HCT116 (cell line): ENCODE data around the gene UBE3B. TPM values are rescaled to one million over a fixed set of nuclear protein-coding genes. Genes with fewer than 3 reads are reported as not detected.

Source experiments
- ATAC-seq: fragments of 200-7000 bp; cut with Tn5 transposase; 2 replicates; pipeline ENCODE4 v1.9.1; 2020; ENCODE audit warnings: mild to moderate bottlenecking, moderate library complexity
- BruUV-seq: library from RNA; stranded (reverse); fragments of 400-500 nt; replicated peaks from 2 replicates; lab custom pipeline; 2021; lab: Mats Ljungman, UMichigan
- CTCF ChIA-PET: fragments of 300-600 bp; sonication (Branson Sonifier 250); formaldehyde crosslinking; loops from one replicate; lab custom pipeline; 2021; ENCODE audit warnings: antibody characterized with exemption; lab: Charles Lee
- POLR2A ChIA-PET: fragments of 300-600, 350-600 bp; sonication (Branson Sonifier 250); formaldehyde crosslinking; loops from one replicate; lab custom pipeline; 2021; ENCODE audit warnings: antibody characterized with exemption; lab: Charles Lee
- RAD21 ChIA-PET, 2 experiments: fragments of 300-600 bp; sonication (Branson Sonifier 250); formaldehyde crosslinking; loops; one replicate each; lab custom pipeline; 2023; ENCODE audit warnings: low total read pairs in 2 of 2; ENCODE audit not compliant: uncharacterized antibody in 2 of 2, unreplicated experiment in 2 of 2, low non-redundant PET in 1 of 2; lab: Charles Lee
- DNase-seq: peaks from one replicate; pipeline ENCODE4 v3.0.0-alpha.2; 2010; ENCODE audit warnings: low read depth, low spot score
- H2AFZ ChIP-seq: fragments of 200-600 bp; shearing (Covaris generic), sonication (generic); 2 replicates; pipeline ENCODE4 v1.6.1; 2017; ENCODE audit warnings: low read depth, mixed run types, mixed read lengths, antibody characterized with exemption, low read length; ENCODE audit not compliant: poor library complexity, severe bottlenecking
- H3K27ac ChIP-seq: 2 replicates; pipeline ENCODE4 v1.5.1; 2012; ENCODE audit warnings: low read depth, low read length
- H3K27me3 ChIP-seq: fragments of 200-600 bp; sonication (generic); 2 replicates; pipeline ENCODE4 v1.6.1; 2016; ENCODE audit warnings: mixed run types, low read length, mixed read lengths; ENCODE audit not compliant: insufficient read depth
- H3K36me3 ChIP-seq, 2 experiments: fragments of 200-500 bp in 1 of 2; fragments of 200-600 bp in 1 of 2; sonication (Bioruptor generic) in 1 of 2; sonication (generic) in 1 of 2; 2 replicates each; pipeline versions ENCODE4 v1.5.1 to v1.6.1; 2014 to 2016; ENCODE audit warnings: low read length in 2 of 2, inconsistent platforms in 1 of 2, mixed read lengths in 1 of 2, mixed run types in 1 of 2; ENCODE audit not compliant: insufficient read depth in 2 of 2, control insufficient read depth in 1 of 2
- H3K4me1 ChIP-seq, 2 experiments: fragments of 200-600 bp in 1 of 2; sonication (generic) in 1 of 2; 2 replicates each; pipeline versions ENCODE4 v1.5.1 to v1.6.1; 2012 to 2017; ENCODE audit warnings: low read length in 2 of 2, inconsistent platforms in 1 of 2, mild to moderate bottlenecking in 1 of 2, mixed read lengths in 1 of 2, mixed run types in 1 of 2, moderate library complexity in 1 of 2; ENCODE audit not compliant: insufficient read depth in 2 of 2, control insufficient read depth in 1 of 2
- H3K4me2 ChIP-seq: fragments of 200-600 bp; sonication (generic); 2 replicates; pipeline ENCODE4 v1.6.1; 2017; ENCODE audit warnings: mixed run types, low read length, mixed read lengths
- H3K4me3 ChIP-seq, 2 experiments: fragments of 200-600 bp in 1 of 2; sonication (generic) in 1 of 2; replicated peaks in 1 of 2; 2 replicates each; pipeline ENCODE4 v1.5.1; 2011 to 2016; ENCODE audit warnings: low read length in 2 of 2, control low read depth in 1 of 2, low read depth in 1 of 2, mild to moderate bottlenecking in 1 of 2, mixed read lengths in 1 of 2, mixed run types in 1 of 2
- H3K79me2 ChIP-seq: fragments of 200-600 bp; sonication (generic); 2 replicates; pipeline ENCODE4 v1.6.1; 2017; ENCODE audit warnings: mild to moderate bottlenecking, mixed run types, low read length, moderate library complexity, mixed read lengths; ENCODE audit not compliant: insufficient read depth
- H3K9ac ChIP-seq: fragments of 200-600 bp; sonication (generic); 2 replicates; pipeline ENCODE4 v1.6.1; 2016; ENCODE audit warnings: low read length, mixed read lengths
- H3K9me2 ChIP-seq: fragments of 200-600 bp; sonication (generic), shearing (Covaris generic); 2 replicates; pipeline ENCODE4 v1.6.1; 2017; ENCODE audit warnings: mixed run types, mild to moderate bottlenecking, moderate library complexity; ENCODE audit not compliant: insufficient read depth
- H3K9me3 ChIP-seq, 2 experiments: fragments of 200-500 bp in 1 of 2; fragments of 200-600 bp in 1 of 2; sonication (Bioruptor generic) in 1 of 2; sonication (generic) in 1 of 2; 2 replicates each; pipeline ENCODE4 v1.6.1; 2014 to 2017; ENCODE audit warnings: low read length in 2 of 2, mixed read lengths in 2 of 2, inconsistent platforms in 1 of 2, low read depth in 1 of 2, mild to moderate bottlenecking in 1 of 2, mixed run types in 1 of 2, moderate library complexity in 1 of 2; ENCODE audit not compliant: control insufficient read depth in 1 of 2, insufficient read depth in 1 of 2
- H4K20me1 ChIP-seq: fragments of 200-600 bp; sonication (generic), shearing (Covaris generic); 2 replicates; pipeline ENCODE4 v1.6.1; 2017; ENCODE audit warnings: mixed run types, mild to moderate bottlenecking, moderate library complexity; ENCODE audit not compliant: insufficient read depth
- CEBPB ChIP-seq: IDR thresholded peaks from 2 replicates; pipeline ENCODE4 v1.6.1; 2012; ENCODE audit warnings: low read depth
- RAD21 ChIP-seq: IDR thresholded peaks from 2 replicates; pipeline ENCODE4 v1.6.1; 2012; ENCODE audit warnings: low read depth, mild to moderate bottlenecking
- SIN3A ChIP-seq: IDR thresholded peaks from 2 replicates; pipeline ENCODE4 v1.6.1; 2012; ENCODE audit warnings: low read depth
- SP1 ChIP-seq: IDR thresholded peaks from 2 replicates; pipeline ENCODE4 v1.6.1; 2012; ENCODE audit warnings: low read depth
- SRF ChIP-seq: IDR thresholded peaks from 2 replicates; pipeline ENCODE4 v1.6.1; 2012; ENCODE audit warnings: low read depth
- intact Hi-C: fragments of 100-400 bp; cut with micrococcal nuclease; formaldehyde crosslinking; loops from 2 replicates; pipeline ENCODE4 v1.10.0; 2022
- total RNA-seq: library from RNA; stranded (reverse); gene quantifications from one replicate; pipeline ENCODE4 v1.2.1, GENCODE V29; 2021; ENCODE audit not compliant: unreplicated experiment
- TF ChIP-seq, protein P1 (sequence below): IDR thresholded peaks from 2 replicates; pipeline ENCODE4 v1.6.1; 2012; ENCODE audit warnings: low read depth

UBE3B gene
- total RNA-seq, 1 experiment from 2014 or later, result 28.9 TPM

DNA sequence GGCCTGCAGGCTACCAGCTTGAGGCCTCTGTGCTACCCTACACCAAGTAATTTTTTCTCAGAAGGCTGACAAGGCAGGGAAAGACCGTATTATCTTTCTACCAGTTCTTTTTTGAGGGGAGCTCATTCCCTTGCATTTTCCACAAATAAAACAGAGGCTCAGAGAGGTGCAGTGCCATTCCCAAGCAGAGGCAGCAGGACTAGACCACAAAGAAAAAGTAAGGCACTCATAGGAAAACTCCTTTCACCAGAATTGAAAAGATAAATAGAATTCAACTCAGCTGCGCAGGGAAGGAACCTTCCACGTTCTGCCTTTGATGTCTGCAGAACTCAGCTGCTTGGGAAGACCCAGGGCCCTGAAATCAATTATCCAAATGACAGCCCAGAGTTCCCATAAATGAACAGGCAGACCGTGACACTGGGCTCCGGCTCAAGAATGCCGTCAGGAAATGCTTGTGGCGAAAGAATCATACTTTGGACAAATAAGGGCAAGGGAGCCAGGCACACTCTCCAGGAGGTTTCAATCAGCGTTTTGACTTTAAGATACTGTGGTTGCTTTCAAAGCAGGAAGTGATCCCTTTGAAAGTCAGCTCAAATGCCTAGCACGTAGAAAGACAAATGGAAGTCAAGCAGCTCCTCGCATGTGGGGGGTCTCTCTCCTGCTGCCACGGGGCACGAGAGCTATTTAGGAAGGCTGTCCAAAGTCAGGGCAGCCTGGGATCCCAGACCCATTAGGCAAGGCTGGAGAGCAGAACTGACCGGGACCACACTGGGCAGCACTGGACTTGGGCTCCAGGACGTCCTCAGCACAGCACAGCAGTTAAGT, 14.4 kb upstream of the UBE3B start:
- ATAC-seq, result peak; percentile 91
- H2AFZ ChIP-seq, result no peak overlapping the region
- ChIA-PET POLR2A (no interaction called here), RAD21 (interaction anchor here in 1 of 2 experiments (0.8 kb wide), 1 partner anchor 30 kb away, joined by 3 read pairs; no protein-coding TSS in a partner anchor), CTCF (interaction anchor here (0.9 to 1.1 kb wide), 2 partner anchors 30 to 35 kb away, joined by 3 to 4 read pairs; no protein-coding TSS in a partner anchor)
- peak overlapping the region; percentile 37 for H3K9ac ChIP-seq
- peaks cover 39 to 44% of the 10 kb centered on the region in 2 experiments for H3K4me1 ChIP-seq
- H3K36me3 ChIP-seq, result peaks cover 11 to 12% of the 10 kb centered on the region in 2 experiments; a peak in 3 of 4 replicates
- intact Hi-C loops, result no loop called here
- BruUV-seq, result no TSS peak
- H3K9me2 ChIP-seq, result no peaks in the 10 kb centered on the region
- peak overlapping the region in 1 of 2 experiments; percentile 37; a peak in 2 of 4 replicates for H3K4me3 ChIP-seq
- DNase-seq, result peak; percentile 62
- peak overlapping the region; percentile 70 for H3K4me2 ChIP-seq
- H3K9me3 ChIP-seq, result no peaks in the 10 kb centered on the region
- H3K27me3 ChIP-seq, result no peaks in the 10 kb centered on the region
- H3K79me2 ChIP-seq, result peaks cover 66% of the 10 kb centered on the region
- peaks cover 4% of the 10 kb centered on the region; the same call in 1 of the 2 replicates for H4K20me1 ChIP-seq
- peak overlapping the region; percentile 68 for H3K27ac ChIP-seq
- TF ChIP-seq RAD21, result no peak
- TF ChIP-seq SRF, result peak; percentile 98
- TF ChIP-seq SIN3A, result peak; percentile 56; the same call in 1 of the 2 replicates
- peak; percentile 38; the same call in 1 of the 2 replicates for TF ChIP-seq SP1
- TF ChIP-seq CEBPB, result peak; percentile 45
- TF ChIP-seq, protein P1, sequence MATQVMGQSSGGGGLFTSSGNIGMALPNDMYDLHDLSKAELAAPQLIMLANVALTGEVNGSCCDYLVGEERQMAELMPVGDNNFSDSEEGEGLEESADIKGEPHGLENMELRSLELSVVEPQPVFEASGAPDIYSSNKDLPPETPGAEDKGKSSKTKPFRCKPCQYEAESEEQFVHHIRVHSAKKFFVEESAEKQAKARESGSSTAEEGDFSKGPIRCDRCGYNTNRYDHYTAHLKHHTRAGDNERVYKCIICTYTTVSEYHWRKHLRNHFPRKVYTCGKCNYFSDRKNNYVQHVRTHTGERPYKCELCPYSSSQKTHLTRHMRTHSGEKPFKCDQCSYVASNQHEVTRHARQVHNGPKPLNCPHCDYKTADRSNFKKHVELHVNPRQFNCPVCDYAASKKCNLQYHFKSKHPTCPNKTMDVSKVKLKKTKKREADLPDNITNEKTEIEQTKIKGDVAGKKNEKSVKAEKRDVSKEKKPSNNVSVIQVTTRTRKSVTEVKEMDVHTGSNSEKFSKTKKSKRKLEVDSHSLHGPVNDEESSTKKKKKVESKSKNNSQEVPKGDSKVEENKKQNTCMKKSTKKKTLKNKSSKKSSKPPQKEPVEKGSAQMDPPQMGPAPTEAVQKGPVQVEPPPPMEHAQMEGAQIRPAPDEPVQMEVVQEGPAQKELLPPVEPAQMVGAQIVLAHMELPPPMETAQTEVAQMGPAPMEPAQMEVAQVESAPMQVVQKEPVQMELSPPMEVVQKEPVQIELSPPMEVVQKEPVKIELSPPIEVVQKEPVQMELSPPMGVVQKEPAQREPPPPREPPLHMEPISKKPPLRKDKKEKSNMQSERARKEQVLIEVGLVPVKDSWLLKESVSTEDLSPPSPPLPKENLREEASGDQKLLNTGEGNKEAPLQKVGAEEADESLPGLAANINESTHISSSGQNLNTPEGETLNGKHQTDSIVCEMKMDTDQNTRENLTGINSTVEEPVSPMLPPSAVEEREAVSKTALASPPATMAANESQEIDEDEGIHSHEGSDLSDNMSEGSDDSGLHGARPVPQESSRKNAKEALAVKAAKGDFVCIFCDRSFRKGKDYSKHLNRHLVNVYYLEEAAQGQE, result no peak
